ENCODE results near the gene OTOS.

- TF ChIP-seq CEBPB (IDR thresholded peaks at IDR 0.05; ENCODE audit: low read depth) (no peak), SP1 (IDR thresholded peaks at IDR 0.05; ENCODE audit: low read depth) (no peak), YY1 (IDR thresholded peaks at IDR 0.05; ENCODE audit: extremely low read depth, insufficient replicate concordance, low read depth, low read length) (no peak), POLR2AphosphoS5 (IDR thresholded peaks at IDR 0.05; ENCODE audit: low read depth, low read length) (no peak), CTCF (IDR thresholded peaks at IDR 0.05 in 2 of 3, conservative IDR thresholded peaks at IDR 0.05 in 1 of 3; ENCODE audit: borderline replicate concordance in 1 of 3, insufficient read depth in 1 of 3, low read depth in 2 of 3, low read length in 2 of 3) (no peak)
- TF ChIP-seq, protein P1, sequence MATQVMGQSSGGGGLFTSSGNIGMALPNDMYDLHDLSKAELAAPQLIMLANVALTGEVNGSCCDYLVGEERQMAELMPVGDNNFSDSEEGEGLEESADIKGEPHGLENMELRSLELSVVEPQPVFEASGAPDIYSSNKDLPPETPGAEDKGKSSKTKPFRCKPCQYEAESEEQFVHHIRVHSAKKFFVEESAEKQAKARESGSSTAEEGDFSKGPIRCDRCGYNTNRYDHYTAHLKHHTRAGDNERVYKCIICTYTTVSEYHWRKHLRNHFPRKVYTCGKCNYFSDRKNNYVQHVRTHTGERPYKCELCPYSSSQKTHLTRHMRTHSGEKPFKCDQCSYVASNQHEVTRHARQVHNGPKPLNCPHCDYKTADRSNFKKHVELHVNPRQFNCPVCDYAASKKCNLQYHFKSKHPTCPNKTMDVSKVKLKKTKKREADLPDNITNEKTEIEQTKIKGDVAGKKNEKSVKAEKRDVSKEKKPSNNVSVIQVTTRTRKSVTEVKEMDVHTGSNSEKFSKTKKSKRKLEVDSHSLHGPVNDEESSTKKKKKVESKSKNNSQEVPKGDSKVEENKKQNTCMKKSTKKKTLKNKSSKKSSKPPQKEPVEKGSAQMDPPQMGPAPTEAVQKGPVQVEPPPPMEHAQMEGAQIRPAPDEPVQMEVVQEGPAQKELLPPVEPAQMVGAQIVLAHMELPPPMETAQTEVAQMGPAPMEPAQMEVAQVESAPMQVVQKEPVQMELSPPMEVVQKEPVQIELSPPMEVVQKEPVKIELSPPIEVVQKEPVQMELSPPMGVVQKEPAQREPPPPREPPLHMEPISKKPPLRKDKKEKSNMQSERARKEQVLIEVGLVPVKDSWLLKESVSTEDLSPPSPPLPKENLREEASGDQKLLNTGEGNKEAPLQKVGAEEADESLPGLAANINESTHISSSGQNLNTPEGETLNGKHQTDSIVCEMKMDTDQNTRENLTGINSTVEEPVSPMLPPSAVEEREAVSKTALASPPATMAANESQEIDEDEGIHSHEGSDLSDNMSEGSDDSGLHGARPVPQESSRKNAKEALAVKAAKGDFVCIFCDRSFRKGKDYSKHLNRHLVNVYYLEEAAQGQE (IDR thresholded peaks at IDR 0.05; ENCODE audit: low read depth): no peak
Observed at GRCh38 chr2:240143276-240143675, 2.8 kb upstream of the OTOS start.

All from HCT116 (cell line).